Right renal cortex interstitium (tissue), 3 donors: ENCODE data around the gene CES1. TPM values are rescaled to one million over a fixed set of nuclear protein-coding genes. Genes with fewer than 3 reads are reported as not detected.

Source experiments
- polyA plus RNA-seq, 3 donors: library from polyadenylated mRNA; unstranded; fragments of 120-200 nt; gene quantifications; one replicate each; pipeline ENCODE4 v1.2.1, GENCODE V29; 2013; ENCODE audit not compliant: insufficient read length in 3 of 3

Gene CES1
- polyA plus RNA-seq, 3 donors: 2.0 to 18.3 (median 2.1) TPM

Other genes starting within 250 kb of the CES1 start
- gene SLC6A2, start 177.1 kb downstream of the CES1 start, polyA plus RNA-seq: under 1 TPM; 0.35 to 0.54 (median 0.37) TPM
- gene CES5A, start 42.3 kb upstream of the CES1 start, polyA plus RNA-seq: under 1 TPM in 2 of 3 donors, not detected in 1; 0.11 to 0.13 TPM